ENCODE data around the gene SMTN.
"Not testable (repeated sequence)": the region's sequence is repeated elsewhere in the genome, so short reads cannot be mapped to it uniquely, and the experiment has no call there.

SMTN gene

GRCh38 chr22:31080848-31081649 is at the start of gene SMTN:
Gene SMTN, plus strand, starts transcription at chr22:31081318. Its CDS starts 1,941 bp downstream, at chr22:31083259.
- peak; percentile 82 for DNase-seq (ENCODE audit: low read depth)

DNA sequence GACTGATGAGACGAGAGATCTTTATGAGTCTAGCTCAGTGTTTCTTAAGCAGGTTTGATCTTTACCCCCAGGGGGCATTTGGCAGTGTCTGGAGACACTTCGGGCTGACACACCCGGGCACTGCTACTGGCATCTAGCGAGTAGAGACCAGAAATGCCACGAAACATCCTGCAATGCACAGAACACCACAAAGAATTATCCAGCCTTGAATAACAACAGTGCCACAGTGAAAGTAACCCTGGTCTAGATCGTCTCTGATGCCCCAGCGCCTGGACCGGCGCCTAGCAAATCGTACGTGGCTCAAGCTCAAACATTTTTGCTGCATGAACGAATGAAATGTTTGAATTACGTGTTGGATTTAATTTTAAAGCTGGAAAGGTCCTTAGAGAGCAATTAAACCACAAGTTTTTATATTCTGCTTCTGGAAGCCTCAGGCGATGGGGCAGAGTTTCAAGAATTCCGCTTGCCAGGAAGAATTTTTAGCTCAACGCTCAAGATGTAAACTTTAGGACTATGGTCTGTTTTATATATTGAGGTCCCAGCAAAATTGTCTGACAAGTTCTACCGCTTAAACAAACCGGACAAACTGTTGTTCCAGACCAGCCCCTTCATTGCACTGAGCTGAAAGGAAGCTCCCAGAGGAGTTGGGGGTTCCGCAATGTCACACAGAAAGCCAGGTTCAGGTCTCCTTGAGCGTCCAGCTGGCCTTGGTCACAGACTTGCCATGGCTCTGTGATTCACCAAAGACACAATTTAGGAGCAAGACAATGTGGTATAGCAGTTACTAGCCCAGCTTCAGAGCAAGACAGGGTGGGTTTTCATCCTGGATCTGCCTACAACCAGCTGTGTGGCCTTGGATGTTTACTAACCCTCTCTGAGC is 44.2 kb upstream of the SMTN start:
- DNase-seq (ENCODE audit: low read depth) = no peak

- DNase-seq (ENCODE audit: low read depth) = no peak
These were observed 42.4 kb upstream of the SMTN start for GRCh38 chr22:31038686-31039085.

GRCh38 chr22:31039393-31039792 is 41.7 kb upstream of the SMTN start:
- DNase-seq (ENCODE audit: low read depth) = no peak

- no peak for DNase-seq (ENCODE audit: low read depth)
These were observed 40.3 kb upstream of the SMTN start for GRCh38 chr22:31040542-31041398.

DNA sequence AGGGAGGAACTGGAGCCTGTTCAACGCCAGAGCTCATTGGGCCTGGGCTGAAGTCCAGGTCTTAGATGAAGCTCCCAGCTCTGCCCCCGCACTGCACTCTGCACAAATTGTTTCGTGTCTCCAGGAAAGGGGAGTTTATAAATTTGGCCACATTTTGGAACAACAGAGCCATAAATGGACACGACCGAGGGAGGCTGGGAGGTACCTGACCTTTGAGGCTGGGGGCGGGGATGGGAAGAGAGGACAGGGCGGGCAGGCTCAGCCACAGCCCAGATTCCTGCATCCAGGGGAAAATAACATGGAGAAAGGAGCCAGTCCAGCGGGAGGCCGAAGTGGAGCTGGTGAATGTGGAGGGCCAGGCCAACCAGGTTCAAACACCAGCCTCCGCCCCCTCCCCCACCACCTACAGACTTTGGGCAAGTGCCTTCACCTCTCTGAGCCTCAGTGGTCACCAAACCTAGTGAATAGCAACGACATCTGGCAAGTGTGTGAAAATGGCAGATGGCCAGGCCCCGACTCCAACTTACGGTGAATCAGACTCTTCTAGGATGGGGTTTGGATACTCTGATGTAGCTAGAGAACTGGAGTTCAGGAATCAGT is 36.8 kb upstream of the SMTN start:
- no peak for DNase-seq (ENCODE audit: low read depth)

DNA sequence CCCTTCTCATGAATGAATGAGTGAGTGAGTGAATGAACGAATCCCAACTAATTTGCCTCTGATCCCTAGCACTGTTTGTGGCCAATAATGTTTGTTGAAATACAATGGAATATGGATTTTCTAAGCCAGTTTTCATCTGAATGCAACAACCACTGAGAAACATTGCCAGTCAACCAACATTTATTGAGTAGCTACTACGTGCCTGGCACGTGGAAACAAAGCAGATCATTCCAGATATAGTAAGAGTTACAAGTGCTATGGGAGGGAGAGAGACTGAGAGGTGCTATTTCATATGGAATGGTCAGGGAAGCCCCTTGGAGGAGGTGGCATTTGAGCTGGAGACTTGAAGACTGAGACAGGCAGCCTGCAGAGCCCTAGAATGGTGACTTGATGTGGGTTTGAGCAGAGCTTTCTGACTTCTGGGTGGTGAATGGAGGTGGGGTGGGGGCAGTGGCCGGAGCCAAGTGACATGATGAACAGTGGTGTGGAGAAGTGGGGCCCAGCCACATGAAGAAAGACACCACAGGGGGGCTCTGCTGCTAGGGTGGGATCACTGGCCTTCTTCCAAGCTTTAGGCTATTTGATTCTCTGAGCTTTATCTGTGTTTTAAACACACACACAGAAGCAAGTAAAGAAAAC is 35.1 kb upstream of the SMTN start:
- DNase-seq (ENCODE audit: low read depth) = no peak

DNA sequence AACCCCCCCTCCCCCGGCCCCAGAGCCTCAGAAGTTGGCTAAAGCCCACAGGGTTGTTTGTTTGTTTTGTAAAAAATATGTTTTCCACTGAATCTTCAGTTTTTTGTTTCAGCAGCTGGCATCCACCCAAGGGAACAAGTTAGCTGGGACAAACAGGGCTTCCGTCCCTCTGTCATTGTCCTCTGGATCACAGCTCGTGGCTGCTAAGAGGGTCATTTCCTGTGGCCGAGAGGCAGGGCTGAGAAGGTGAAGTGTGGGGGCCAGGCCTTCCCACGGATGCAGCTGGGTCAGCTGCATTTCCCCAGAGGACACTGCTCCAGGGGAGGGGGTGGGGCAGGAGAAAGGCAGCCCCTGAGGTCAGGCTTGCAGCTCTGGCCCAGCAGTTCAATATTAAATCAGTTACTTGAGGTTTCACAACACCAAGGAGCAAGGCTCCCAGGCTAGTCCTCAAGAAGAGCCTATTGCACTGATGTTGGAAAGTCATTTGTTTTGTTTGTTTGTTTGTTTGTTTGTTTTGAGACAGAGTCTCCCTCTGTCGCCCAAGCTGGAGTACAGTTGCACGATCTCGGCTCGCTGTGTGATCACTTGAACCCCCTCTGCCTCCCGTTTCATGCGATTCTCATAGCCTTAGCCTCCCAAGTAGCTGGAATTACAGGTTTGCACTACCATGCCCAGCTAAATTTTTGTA is 34.4 kb upstream of the SMTN start:
- no peak for DNase-seq (ENCODE audit: low read depth)

DNA sequence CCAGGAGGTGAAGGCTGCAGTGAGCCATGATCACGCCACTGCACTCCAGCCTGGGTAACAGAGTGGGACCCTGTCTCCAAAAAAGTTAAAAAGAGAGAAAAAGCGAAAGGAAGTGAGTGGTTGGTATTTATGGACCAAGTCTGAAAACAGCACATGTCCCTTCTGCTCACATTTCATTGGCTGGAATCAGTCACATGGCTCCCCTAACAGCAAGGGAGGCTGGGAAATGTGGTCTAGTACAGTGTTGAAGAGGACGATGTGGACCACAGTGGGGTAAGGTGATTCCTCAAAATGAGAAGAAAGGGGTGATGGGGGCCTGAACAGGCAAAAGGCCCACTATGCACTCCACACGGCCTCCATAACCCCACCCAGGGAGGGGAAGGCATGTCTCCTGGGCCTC is 32.5 kb upstream of the SMTN start:
- no peak for DNase-seq (ENCODE audit: low read depth)

DNA sequence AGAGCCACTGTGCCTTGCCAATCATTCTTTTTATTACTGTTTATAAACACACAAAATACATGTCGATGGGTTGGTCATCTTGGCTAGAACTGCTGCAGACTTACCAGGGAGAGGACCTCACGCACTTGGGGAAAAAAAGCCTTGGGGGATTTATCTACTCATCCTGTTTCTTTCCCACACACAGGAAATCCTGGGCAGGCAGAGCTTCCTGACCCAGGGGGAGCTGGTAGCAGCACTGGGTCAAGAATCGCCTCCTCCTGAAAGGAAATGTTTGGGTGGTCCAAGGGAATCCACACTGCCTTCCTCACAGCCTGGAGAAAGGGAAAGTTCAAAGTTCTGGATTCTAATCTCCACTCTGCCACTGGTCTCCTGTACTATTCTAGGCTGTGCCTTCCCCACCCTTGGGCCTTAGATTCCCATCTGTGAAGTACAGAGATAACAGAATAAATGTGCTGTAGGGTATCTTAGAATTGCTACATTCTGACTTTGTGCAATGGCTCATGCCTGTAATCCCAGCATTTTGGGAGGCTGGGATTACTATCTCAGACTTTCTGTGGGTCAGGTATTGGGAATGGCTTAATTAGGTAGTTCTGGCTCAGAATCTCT is 31.2 kb upstream of the SMTN start:
- no peak for DNase-seq (ENCODE audit: low read depth)

GRCh38 chr22:31055117-31055634 is 25.9 kb upstream of the SMTN start:
- no peak for DNase-seq (ENCODE audit: low read depth)

GRCh38 chr22:31055635-31056159 is 25.4 kb upstream of the SMTN start:
- no peak for DNase-seq (ENCODE audit: low read depth)

DNA sequence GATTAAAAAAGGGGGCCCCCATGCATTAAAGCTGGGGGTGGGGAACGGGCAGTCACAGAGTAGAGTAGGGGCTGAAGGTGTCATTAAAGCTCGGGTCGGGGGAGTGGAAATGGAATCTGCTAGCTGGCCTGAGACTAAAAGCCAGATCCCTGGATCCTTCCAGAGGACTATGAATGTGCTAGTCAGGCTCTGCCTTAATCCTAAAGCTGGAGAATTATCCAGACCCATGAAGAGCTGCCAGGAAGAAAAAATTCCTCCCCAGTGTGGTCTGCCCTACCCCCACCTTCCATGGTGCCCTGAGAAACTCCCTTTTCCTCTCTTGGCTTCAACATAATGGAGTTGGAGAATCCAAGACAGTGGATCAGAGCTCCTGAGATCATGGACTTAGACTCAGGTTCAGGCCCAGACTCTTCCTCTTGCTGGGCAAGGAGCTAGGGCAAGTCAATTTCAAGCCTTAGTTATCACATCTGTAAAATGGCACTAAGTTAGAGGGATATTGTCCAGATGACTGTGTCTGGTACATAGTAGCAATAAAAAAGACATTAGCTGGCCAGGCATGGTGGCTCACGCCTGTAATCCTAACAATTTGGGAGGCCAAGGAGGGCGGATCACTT is 24.0 kb upstream of the SMTN start:
- no peak for DNase-seq (ENCODE audit: low read depth)

DNA sequence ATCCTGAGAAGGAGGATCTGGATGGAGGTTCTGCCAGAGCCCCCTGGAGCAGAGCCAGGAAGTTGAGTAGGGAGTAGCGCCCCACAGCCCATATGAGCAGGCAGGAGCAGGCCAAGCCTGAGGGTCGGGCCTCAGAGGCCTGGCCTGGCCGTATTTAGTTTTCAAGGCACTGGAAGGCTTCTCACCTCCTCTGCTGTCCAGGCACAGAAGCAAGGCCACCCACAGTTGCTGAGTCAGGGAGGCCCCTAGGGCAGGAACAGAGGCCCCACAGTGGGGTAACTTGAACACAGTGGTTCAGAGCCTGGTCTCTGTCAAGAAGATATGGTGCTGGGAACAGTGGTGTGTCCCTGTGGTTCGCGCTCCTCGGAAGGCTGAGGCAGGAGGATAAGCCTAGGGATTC is 21.5 kb upstream of the SMTN start:
- DNase-seq (ENCODE audit: low read depth) = not testable (repeated sequence)

- no peak for DNase-seq (ENCODE audit: low read depth)
These were observed 18.4 kb upstream of the SMTN start for GRCh38 chr22:31062566-31063230.

DNA sequence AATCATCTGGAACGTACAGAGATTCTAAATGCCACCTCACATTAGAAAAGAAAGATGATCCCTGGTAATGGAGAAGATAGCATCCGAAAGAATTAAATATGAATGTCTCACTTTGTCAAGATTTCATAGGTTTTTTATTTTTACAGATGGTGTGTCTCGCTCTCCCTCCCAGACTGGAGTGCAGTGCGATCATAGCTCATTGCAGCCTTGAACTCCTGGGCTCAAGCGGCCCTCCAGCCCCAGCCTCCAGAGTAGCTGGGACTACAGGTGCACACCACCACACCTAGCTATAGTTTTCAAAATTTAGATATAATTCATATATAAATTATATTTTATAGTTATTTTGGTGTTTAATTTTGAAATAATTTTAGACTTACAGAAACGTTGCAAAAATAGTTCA is 16.7 kb upstream of the SMTN start:
- no peak for DNase-seq (ENCODE audit: low read depth)

DNA sequence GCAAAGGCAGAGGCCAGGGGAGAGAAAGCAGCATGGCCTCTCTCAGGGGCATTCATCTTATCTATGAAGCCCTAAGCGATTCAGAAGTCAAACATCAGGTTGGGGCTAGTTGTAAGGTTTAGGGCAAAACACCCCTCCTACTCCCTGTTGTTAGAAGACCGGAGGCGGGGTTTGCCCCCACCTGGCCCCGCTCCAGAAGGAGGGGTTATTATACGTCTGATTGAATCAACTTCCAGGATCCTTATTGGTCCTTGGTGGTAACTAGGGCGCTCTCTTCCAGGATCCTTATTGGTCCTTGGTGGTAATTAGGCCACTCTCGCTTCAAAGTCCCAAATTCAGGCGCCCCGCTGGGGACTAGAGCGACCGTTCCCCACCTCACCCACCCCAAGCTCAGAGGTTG is 12.1 kb upstream of the SMTN start:
- DNase-seq (ENCODE audit: low read depth) = no peak

DNA sequence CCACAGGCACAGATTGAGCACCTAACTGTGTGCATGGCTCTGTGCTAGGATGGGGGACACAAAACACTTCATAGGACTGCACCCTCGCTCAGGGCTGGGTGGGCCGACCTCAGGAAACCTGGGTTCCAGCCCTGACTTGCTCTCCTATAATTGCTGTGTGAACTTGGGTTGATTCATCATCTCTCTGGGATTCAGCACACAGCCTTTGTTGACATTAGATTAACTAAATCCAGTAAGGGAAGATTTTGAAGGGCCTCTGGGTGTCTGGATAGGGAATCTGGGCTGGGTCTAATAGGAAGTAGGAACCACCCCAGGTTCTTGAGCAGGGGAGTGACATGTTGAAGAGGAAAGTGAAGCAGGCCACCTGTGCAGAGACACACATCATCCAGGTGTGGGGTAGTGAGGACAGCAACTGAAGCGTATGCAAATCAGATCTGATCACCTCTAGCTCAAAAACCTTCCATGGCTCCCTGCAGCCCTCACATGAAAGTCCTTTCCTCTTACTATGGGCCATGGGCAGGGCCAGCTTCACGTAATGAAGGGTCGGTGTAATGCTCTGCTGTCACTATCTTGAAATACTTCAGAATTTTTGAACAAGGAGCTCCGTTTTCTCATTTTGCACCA is 11.3 kb upstream of the SMTN start:
- not testable (repeated sequence) for DNase-seq (ENCODE audit: low read depth)

Measured in activated gamma-delta T cell treated with anti-CD3 and anti-CD28 coated beads, Interleukin-2, amount 50 U/mL, for 16 hours (primary cell).